ENCODE data around the gene TCEA2. TPM values are rescaled to one million over a fixed set of nuclear protein-coding genes. Genes with fewer than 3 reads are reported as not detected.

TCEA2 gene
- total and polyA plus RNA-seq, 9 of the 15 experiments (the other 6 are each of a cell fraction or from before 2014, with no cell fraction given) = 1.4 to 28.7 (median 5.4) TPM

GRCh38 chr20:64079273-64080012 is 16.4 kb downstream of the TCEA2 start, which contains the start of gene RGS19 (continued):
- TF ChIP-seq NFE2 (IDR thresholded peaks at IDR 0.05; ENCODE audit: low read depth) = no peak
- TF ChIP-seq PKNOX1 (IDR thresholded peaks at IDR 0.05) = peak; percentile 9; the same call in 1 of the 2 replicates
- TF ChIP-seq PHTF2 (CRISPR knock-in tag; IDR thresholded peaks at IDR 0.05) = no peak
- no peak for TF ChIP-seq KLF10 (CRISPR knock-in tag; IDR thresholded peaks at IDR 0.05)
- peak; percentile 66; the same call in 1 of the 2 replicates for TF ChIP-seq PHF8 (IDR thresholded peaks at IDR 0.05; ENCODE audit: borderline replicate concordance, low read length)
- TF ChIP-seq POLR2B (IDR thresholded peaks at IDR 0.05; ENCODE audit: low read depth, partially characterized antibody) = peak; percentile 31
- TF ChIP-seq MEIS2 (IDR thresholded peaks at IDR 0.05; ENCODE audit: partially characterized antibody) = peak; percentile 33
- no peak for TF ChIP-seq BRCA1 (IDR thresholded peaks at IDR 0.05)
- no peak for TF ChIP-seq BRCA1 (CRISPR knock-in tag; IDR thresholded peaks at IDR 0.05)
- no peak for TF ChIP-seq RBM39 (optimal IDR thresholded peaks at IDR 0.05; ENCODE audit: low read depth, low read length)
- TF ChIP-seq ZNF232 (CRISPR knock-in tag; IDR thresholded peaks at IDR 0.05) = no peak
- no peak for TF ChIP-seq PML (IDR thresholded peaks at IDR 0.05; ENCODE audit: low read length)
- TF ChIP-seq HSF4 (CRISPR knock-in tag; IDR thresholded peaks at IDR 0.05; ENCODE audit: borderline replicate concordance) = no peak
- no peak for TF ChIP-seq KHSRP (IDR thresholded peaks at IDR 0.05)
- no peak for TF ChIP-seq FOXM1 (IDR thresholded peaks at IDR 0.05; ENCODE audit: low read depth)
- TF ChIP-seq FOXM1 (CRISPR knock-in tag; IDR thresholded peaks at IDR 0.05; ENCODE audit: low read depth) = peak; percentile 52; the same call in 1 of the 2 replicates
- TF ChIP-seq POLR2AphosphoS5 (IDR thresholded peaks at IDR 0.05; ENCODE audit: control insufficient read depth, insufficient read depth, low read depth, low read length) = no peak
- TF ChIP-seq LCOR (CRISPR knock-in tag; IDR thresholded peaks at IDR 0.05) = no peak
- TF ChIP-seq GATA2 (CRISPR knock-in tag; IDR thresholded peaks at IDR 0.05) = no peak
- TF ChIP-seq NFIX (CRISPR knock-in tag; IDR thresholded peaks at IDR 0.05; ENCODE audit: low read depth) = no peak
- no peak for TF ChIP-seq ZBTB8A (IDR thresholded peaks at IDR 0.05; ENCODE audit: partially characterized antibody)
- TF ChIP-seq CLOCK (CRISPR knock-in tag; IDR thresholded peaks at IDR 0.05; ENCODE audit: borderline replicate concordance) = no peak
- TF ChIP-seq ARID2 (IDR thresholded peaks at IDR 0.05) = no peak
- no peak for TF ChIP-seq BRF1 (IDR thresholded peaks at IDR 0.05; ENCODE audit: borderline replicate concordance, extremely low read depth, insufficient read length)
- TF ChIP-seq, protein P1, sequence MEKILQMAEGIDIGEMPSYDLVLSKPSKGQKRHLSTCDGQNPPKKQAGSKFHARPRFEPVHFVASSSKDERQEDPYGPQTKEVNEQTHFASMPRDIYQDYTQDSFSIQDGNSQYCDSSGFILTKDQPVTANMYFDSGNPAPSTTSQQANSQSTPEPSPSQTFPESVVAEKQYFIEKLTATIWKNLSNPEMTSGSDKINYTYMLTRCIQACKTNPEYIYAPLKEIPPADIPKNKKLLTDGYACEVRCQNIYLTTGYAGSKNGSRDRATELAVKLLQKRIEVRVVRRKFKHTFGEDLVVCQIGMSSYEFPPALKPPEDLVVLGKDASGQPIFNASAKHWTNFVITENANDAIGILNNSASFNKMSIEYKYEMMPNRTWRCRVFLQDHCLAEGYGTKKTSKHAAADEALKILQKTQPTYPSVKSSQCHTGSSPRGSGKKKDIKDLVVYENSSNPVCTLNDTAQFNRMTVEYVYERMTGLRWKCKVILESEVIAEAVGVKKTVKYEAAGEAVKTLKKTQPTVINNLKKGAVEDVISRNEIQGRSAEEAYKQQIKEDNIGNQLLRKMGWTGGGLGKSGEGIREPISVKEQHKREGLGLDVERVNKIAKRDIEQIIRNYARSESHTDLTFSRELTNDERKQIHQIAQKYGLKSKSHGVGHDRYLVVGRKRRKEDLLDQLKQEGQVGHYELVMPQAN (IDR thresholded peaks at IDR 0.05; ENCODE audit: borderline replicate concordance) = peak; percentile 41; the same call in 1 of the 2 replicates
- no peak for TF ChIP-seq ZC3H8 (IDR thresholded peaks at IDR 0.05)
- peak; percentile 63 for TF ChIP-seq POLR2A (conservative IDR thresholded peaks at IDR 0.05)
